ENCODE results near the gene KDM8.

Gene KDM8

GRCh38 chr16:27216297-27216885 is 13.1 kb downstream of the KDM8 start:
- no peak for FAIRE-seq

DNA sequence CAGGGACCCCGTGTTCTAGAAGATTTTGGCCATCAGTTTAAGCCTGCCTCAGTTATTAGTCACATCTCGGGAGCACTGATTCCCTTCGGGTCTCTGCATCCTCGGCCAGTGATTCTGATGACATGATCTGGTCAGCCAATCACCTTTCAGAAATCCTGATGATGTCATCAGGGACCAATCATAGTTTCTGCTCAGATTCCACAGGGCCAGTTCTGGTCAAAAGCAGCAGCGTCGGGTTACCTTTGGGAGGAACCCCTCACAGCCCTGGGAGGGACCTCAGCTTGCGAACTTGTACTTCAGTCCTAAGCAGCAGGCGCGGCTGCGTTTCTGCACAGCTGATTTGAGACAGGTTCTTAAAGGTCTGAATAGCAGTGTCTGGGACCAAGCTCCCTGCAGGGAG is 13.9 kb downstream of the KDM8 start:
- FAIRE-seq, result no peak

DNA sequence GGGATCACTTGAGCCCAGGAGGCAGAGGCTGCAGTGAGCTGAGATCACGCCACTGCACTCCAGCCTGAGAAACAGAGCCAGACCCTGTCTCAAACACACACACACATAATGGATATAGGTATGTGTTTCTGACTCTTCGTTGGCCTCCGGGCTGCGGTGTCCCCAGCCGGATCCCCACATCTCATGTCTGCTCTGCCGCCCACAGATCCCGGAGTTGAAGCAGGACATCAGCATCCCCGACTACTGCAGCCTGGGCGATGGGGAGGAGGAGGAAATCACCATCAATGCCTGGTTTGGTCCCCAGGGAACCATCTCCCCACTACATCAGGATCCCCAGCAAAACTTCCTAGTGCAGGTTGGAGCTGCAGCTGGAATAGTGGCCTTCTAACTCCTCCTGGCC is 15.4 kb downstream of the KDM8 start:
- FAIRE-seq, result no peak

DNA sequence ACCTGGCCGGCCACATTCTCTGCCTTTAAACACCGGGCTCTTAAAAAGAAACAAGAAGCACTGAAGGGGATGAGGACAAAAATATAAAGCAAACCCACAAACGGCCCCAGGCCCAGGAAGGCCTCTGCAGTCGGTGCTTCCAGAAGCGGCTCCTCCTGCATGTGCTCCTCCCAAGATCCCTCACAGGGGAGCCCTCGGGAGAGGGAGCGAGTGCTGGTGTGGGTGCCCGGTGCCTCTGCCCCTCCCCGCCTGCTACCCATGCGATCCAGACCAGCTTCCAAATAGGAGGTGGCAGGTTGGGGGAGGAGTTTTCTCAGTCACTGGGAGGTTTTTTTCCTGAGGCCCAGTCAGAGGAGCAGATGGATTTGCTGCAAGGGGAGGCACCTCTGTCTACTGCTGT is 15.8 kb downstream of the KDM8 start:
- no peak for FAIRE-seq

DNA sequence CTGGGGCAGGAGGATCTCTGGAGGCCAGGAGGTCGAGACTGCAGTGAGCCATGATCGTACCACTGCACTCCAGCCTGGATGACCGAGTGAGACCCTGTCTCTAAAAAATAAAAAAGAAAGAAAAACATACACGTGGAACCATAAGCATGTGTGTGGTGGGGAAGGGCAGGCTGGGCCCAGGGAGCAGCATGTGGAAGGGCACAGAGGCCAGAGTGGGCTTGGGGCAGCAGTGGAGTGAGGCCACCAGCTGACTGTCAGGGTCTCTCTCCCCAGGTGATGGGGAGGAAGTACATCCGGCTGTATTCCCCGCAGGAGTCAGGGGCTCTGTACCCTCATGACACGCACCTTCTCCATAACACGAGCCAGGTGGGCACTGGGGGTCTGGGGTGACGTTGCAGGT is 16.8 kb downstream of the KDM8 start:
- FAIRE-seq, result no peak

- FAIRE-seq, result no peak
Observed at GRCh38 chr16:27220527-27220926, 17.2 kb downstream of the KDM8 start.

DNA sequence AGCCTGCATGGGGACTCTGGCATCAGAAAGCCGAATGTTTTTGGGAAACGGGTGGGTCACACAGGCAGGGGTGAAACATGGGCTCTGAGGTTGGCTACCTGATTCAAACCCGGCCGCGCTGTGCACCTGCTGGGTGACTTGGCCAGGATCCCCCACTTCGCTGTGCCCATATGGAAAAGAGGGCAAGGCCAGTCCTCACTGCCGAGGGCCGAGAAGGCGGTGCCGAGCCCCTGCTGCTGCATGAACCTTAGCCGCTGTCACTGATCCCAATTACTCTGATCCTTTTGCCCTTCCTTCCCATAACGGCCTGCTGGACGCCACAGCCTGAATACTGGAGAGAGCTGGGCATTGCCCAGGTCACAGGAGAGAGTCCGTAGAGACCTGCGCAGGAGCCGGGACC is 17.7 kb downstream of the KDM8 start:
- no peak for FAIRE-seq

GRCh38 chr16:27221576-27222248 is 18.4 kb downstream of the KDM8 start:
- FAIRE-seq, result no peak

DNA sequence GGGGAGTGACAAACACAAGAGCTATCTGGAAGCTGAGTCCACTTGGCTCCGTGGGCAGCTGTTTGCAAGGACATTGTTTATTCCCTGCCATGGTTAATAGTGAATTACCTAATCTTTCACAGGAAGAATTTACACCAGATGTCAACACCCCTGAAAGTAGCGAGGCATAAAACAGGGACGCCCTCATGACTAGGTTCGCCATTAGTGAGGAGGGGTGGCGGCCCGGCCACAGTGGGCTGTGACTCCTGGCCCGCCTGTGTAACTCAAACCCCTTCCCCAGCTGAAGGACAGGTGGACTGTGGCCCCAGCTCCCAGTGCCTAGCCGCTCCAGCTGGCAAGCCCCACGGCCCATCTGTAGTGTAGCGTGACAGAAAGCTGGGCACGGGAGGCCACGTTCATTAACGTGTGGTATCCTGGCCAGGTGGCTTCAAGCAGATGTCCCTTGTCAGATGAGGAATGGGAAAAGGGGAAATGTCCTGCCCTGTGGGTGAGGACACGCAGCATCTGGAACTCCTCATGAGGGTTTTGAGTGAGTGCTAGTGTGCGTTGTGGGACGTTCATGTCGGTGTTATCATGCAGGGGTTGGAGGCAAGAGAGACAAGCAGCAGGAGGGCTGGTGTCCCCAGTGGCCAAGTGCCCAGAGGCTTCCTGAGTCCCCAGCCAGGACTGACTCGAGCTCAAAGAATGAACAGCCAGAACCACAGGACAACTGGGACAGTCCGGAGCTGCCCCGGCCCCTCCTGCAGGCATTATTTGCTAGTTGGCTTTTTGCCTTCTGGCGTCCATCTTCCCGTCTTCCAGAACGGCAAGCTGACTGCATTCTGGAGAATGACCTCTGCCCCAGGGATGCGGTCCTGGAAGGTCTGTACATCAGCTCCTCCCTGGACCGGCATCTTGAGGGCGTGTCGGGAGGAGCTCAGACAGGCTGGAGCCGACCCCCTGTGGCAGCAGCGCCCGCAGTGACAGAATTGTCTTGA is 19.2 kb downstream of the KDM8 start:
- FAIRE-seq, result no peak

DNA sequence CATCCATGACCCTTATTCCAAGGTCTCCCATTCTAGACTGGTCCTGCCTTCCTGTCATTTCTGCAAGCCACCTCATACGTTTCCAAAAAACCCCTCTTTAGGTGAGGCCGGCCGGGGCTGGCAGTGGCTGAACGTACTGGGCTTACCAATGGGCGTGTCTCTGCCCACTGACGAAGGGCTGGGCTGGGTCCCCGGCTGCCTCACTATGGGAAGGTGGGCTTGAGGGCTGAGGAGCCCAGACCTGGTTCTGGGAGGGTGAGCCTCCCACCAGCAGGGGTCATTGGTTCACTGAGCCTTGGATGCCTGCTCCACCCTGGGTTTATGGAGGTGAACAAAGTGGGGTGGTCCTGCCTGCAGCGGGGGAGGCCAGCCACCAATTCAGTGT is 19.9 kb downstream of the KDM8 start:
- FAIRE-seq, result no peak

DNA sequence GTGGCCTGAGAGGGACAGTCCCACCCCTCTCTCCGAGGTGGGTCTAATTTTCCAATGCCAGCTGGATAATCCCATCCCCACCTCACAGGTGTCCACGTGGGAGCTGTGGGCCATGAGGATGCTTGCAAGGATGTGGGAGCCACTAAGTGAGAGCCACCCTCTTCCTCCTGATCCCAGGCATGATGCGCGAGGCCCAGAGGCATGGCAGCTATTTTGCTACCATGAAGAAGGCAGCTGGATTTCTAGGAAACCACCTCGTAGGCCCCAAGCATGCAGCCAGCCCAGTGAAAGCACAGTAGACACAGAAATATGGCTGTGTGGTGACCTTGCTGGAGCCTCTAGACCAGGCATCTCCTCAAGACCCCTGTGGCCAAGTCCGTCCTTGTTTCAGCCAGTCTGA is 20.4 kb downstream of the KDM8 start:
- FAIRE-seq, result no peak

DNA sequence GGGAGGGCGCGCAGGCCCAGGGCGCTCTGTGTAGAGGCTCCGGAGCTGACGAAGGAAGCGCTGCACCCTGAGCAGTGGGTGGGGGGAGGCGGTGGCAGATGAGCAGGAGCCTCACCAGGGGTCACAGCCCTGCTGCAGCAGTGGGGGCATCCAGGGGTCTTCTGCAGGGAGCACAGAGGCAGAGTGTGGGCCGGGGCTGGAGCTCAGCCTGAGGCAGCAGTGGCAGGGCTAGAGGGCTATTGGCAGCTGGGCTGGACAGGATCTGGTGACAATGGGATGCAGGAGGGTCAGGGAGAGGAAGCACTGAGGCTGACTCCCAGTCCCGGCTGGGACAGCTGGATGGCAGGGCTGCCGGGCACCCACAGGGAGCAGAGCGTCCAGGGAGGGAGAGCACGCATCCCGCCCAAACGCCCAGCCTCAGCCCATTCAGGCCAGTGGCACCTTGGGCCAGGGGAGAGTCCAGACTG is 21.0 kb downstream of the KDM8 start:
- FAIRE-seq, result no peak

GRCh38 chr16:27224741-27225300 is 21.5 kb downstream of the KDM8 start:
- no peak for FAIRE-seq

DNA sequence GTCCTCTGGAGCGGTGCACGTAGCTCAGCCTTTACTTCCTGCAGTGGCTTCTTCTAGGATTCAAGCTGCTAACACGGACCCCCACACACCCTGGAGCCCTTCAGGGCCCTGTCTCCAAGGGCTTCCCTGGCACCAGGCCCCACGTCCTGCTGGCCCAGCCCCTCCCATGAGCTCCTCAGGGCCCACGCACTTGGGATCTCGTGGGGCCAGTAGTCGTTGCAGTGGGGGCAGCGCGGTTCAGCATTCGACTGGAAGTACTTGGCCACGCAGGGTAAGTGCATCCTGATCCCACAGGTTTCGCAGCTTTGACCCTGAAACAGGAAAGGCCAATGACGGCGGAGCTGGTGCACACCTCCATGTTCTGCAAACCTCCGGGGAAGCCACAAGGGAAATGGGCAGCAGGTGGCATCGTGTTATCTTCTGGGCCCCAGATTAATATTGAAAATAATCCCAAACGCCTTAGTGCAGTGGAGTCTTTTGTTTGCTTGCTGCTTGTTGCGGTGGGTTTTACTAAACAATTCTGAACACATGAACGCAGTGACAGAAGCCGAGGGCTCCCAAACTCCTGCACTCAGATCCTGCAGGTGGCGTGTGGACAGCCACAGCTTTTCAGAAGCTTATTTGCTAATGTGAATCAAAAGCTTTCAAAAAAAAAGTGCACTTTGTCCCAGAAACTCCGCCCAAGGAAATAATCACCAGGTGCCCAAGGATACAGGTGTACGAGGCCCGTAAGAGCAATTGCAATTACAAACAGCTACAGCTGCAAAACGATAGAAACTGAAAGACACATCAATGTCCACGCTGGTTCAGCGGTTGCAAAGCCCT is 22.4 kb downstream of the KDM8 start:
- FAIRE-seq, result no peak

- FAIRE-seq, result no peak
Observed at GRCh38 chr16:27226476-27226875, 23.1 kb downstream of the KDM8 start.

- FAIRE-seq, result no peak
Observed at GRCh38 chr16:27226976-27227705, 23.8 kb downstream of the KDM8 start.

DNA sequence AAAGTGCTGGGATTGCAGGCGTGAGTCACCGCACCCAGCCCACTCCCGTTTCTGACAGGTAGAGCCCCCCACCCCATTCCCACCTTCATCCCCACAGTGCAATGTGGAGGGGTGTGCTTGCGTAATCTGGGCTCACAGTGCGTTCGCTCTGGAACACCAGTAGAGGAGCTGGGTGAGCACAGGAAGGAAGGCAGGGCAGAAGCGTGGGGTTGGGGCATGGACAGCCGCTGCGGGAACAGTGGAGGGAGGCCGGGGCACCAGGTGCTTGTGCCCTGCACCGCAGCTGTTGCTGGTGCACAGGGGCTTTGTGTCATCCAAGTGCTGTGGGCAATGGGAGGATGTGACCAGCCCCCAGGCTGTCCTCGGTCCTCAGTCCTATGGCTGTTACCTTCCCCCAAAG is 24.7 kb downstream of the KDM8 start:
- no peak for FAIRE-seq

GRCh38 chr16:27228621-27229501 is 25.5 kb downstream of the KDM8 start:
- FAIRE-seq, result no peak

- FAIRE-seq, result no peak
Observed at GRCh38 chr16:27229891-27230470, 26.7 kb downstream of the KDM8 start.

- no peak for FAIRE-seq
Observed at GRCh38 chr16:27230562-27231001, 27.3 kb downstream of the KDM8 start.
